Right ventricle myocardium superior (tissue), 1 donor: ENCODE data around the gene ARHGAP24. TPM values are rescaled to one million over a fixed set of nuclear protein-coding genes. Genes with fewer than 3 reads are reported as not detected.
A peak's percentile ranks its signal among the peaks of the same experiment; 100 is the strongest.
"Not testable (repeated sequence)": the region's sequence is repeated elsewhere in the genome, so short reads cannot be mapped to it uniquely, and the experiment has no call there.

Experiments
- ATAC-seq: fragments of 200-7000 bp; cut with Tn5 transposase; one replicate; pipeline ENCODE4 v1.9.1; 2020; ENCODE audit warnings: mild to moderate bottlenecking; ENCODE audit not compliant: poor library complexity
- DNase-seq: peaks from one replicate; pipeline ENCODE4 v3.0.0-alpha.2; 2020
- intact Hi-C: fragments of 100-400 bp; cut with DNase I; formaldehyde crosslinking; loops from one replicate; pipeline ENCODE4 v1.11.2; 2022
- total RNA-seq: library from RNA; stranded (reverse); fragmentation: NEBNext Ultra II Directional; extraction: Animal tissue kit (Norgen Biotek cat#: 25700); gene quantifications from one replicate; pipeline ENCODE4 v1.2.1, GENCODE V29; 2021
- donor health status: DM: no; HTN: yes; CAD: no; lungs with severe emphysema.

The ARHGAP24 gene
- total RNA-seq, 1 donor from 2014 or later, result 11.1 TPM

GRCh38 chr4:85967872-85968271, 492.9 kb downstream of the ARHGAP24 start:
- intact Hi-C loops, result loop anchor here (5.0 kb wide), 2 partner anchors 171 to 821 kb away; no protein-coding TSS in a partner anchor
- DNase-seq (no peak), ATAC-seq (peak; percentile 31)

DNA sequence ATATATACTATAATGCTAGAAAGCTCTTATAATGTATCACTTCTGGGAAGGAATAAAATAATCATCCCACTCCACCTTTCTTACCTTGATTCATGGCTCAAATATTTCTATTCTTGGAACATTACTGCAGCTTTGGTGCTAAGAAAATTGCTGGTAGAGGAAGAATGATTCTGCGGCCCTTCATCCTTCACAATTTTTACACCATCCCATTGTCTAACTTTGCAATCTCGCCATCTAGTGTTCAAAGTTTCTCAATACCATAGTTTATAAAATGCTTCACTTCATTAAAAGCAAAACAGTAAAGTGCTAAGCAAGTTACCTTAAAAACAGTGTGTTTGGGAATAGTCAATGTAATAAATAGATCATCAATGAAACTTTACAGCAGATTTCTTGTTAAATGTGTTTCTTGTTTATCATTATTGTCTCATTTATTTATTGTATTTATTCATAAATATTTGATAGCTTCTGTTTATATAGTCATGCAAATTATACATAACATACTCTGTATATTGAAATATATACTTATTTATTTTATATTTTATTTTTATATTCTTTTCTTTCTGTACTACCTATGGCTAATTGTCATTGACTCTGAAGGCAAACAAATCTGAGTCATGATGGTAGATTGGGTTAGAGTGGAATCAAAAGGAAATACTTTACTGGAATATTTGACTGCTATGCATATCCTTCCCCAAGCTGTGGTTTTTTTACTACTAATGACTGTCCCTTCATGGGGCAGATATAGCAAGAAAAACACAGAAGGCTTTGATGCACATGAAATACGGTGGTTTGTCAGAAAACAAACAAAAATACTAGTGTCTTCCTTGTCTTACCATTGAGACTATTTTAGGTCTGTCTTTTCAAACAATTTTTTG, 494.2 kb downstream of the ARHGAP24 start:
- peak; percentile 68 for ATAC-seq
- no peak for DNase-seq
- intact Hi-C loops, result loop anchor here (5.0 kb wide), 2 partner anchors 172 to 822 kb away; no protein-coding TSS in a partner anchor

GRCh38 chr4:85970535-85970934, 495.6 kb downstream of the ARHGAP24 start:
- intact Hi-C loops, result no loop called here
- DNase-seq (no peak), ATAC-seq (no peak)

DNA sequence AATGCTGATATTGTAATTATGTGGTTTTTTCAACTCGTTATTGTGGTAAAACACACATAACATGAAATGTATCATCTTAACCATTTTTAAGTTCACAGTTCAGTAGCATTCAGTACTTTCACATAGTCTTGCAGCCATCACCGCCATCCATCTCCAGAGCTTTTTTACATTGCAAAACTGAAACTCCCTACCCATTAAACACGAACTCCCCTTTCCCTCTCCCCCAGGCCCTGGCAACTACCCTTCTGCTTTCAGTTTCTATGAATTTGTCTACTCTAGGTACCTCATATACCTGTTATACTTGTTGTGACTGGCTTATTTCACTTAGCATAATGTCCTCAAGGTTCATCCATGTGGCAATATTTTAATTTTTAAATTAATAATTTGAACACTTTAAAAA, 504.3 kb downstream of the ARHGAP24 start:
- no peak for DNase-seq
- intact Hi-C loops, result no loop called here
- ATAC-seq, result no peak

DNA sequence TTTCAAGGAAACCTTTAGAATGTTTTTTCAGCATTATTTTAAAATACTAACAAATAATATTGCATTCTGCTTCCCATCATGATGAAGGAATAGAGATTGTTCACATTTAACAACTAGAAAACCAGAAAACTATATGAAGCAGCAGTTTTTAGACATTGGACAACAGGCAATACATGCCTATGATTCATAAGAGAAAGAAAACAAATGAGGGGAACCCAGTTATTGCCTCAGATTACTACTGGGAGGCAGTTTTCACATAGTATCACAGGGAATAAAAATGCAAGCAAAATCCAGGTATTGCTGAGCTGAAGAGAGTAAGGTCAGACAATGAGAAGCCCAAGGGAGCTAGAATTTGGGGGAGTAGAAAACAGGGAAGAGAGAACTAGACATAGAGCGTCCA, 511.3 kb downstream of the ARHGAP24 start:
- no peak for ATAC-seq
- no peak for DNase-seq
- intact Hi-C loops, result no loop called here

GRCh38 chr4:85993641-85994040, 518.7 kb downstream of the ARHGAP24 start:
- DNase-seq (no peak), ATAC-seq (no peak)
- intact Hi-C loops, result no loop called here

DNA sequence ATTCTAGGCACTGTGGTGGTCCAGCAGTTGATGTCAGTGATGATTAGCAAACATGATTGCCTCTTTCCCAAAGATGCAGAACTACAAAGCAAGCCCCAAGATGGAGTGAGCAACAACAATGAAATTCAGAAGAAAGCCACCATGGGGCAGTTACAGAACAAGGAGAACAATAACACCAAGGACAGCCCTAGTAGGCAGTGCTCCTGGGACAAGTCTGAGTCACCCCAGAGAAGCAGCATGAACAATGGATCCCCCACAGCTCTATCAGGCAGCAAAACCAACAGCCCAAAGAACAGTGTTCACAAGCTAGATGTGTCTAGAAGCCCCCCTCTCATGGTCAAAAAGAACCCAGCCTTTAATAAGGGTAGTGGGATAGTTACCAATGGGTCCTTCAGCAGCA, 519.6 kb downstream of the ARHGAP24 start:
- intact Hi-C loops, result no loop called here
- ATAC-seq (no peak), DNase-seq (no peak)

DNA sequence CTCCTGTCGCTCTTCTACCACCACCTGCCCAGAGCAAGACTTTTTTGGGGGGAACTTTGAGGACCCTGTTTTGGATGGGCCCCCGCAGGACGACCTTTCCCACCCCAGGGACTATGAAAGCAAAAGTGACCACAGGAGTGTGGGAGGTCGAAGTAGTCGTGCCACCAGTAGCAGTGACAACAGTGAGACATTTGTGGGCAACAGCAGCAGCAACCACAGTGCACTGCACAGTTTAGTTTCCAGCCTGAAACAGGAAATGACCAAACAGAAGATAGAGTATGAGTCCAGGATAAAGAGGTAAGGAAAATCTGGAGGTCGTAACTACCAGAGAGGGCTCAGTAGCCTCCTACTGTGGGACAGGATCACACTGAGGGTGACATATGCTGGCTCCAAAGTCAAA, 520.4 kb downstream of the ARHGAP24 start:
- DNase-seq, result no peak

GRCh38 chr4:86001591-86001990, 526.6 kb downstream of the ARHGAP24 start:
- no peak for ATAC-seq
- intact Hi-C loops, result no loop called here
- no peak for DNase-seq

More for the DNA sequence above, 520.4 kb downstream of the ARHGAP24 start:
- intact Hi-C loops, result no loop called here
- ATAC-seq, result no peak

- intact Hi-C loops, result no loop called here
- ATAC-seq (no peak), DNase-seq (no peak)
These were observed 529.1 kb downstream of the ARHGAP24 start for GRCh38 chr4:86004030-86004429.

DNA sequence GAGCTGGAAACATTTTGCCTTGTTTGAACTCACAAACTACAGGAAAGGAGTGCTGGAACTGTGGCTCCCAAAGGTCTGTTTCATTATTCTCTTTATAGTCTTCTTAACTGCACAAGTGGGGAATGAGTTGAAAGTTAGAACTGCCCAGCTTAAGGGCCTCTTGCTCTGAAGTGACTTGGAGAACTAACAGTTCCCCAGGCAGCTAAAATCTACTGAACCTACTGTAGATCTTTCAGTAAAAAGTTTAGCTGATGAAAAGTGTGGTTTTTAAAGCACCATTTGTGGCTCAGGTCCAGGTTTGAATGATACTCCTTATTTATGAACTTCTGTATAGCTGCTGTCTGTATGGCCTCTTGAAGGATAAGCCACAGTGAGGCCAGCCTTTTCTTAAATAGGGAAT, 531.1 kb downstream of the ARHGAP24 start:
- intact Hi-C loops, result no loop called here
- DNase-seq (no peak), ATAC-seq (no peak)

GRCh38 chr4:86007042-86007441, 532.1 kb downstream of the ARHGAP24 start:
- DNase-seq, result no peak
- ATAC-seq, result no peak
- intact Hi-C loops, result no loop called here

GRCh38 chr4:86011117-86011516, 536.2 kb downstream of the ARHGAP24 start:
- intact Hi-C loops, result no loop called here
- peak; percentile 66 for ATAC-seq

GRCh38 chr4:86013621-86014020, 538.7 kb downstream of the ARHGAP24 start:
- no peak for ATAC-seq

More at GRCh38 chr4:86011117-86011516, 536.2 kb downstream of the ARHGAP24 start:
- DNase-seq, result no peak

GRCh38 chr4:86014599-86014998, 539.6 kb downstream of the ARHGAP24 start:
- ATAC-seq (no peak), DNase-seq (no peak)
- intact Hi-C loops, result no loop called here

More at GRCh38 chr4:86013621-86014020, 538.7 kb downstream of the ARHGAP24 start:
- intact Hi-C loops, result no loop called here
- no peak for DNase-seq

DNA sequence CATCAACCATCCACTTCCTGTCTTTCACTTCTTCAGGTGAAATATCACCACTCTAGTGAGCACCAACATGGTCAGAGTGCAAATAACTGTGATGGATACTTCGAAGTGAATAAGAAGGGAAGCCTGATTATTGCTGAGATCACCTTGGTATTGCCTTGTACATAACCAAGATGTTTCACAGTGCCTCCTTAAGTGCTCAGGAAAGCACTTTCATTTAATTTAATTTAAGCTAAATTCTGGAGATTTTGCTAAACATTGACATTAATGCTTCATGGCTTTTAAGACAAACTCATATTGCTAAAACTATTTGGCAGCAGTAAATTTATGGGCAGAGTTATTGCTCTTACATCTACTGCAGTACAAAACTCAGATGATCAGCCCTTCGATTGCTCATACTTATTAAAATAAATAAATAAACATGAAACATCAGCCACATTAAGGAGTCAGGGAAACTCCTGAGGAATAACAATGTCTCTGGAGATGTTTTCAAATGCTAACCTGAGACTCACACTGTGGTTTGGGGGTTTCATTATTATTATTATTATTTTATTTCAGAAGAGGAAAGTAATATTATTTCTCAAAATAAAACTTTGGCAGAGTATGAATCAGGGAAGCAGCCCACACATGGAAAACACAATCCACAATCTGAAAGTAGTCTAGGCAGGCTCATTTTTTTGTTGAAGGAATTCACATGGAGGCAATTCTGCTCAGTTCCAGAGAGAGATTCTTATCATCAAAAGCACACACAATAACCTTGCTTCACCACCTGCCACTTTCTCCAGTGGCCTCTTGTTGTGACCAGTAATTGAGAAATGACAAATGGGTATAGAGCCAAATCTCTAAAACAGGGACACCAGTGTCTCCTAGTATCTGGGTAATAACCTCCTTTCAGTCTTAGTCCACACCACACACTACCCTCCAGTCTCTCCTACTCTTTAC, 540.7 kb downstream of the ARHGAP24 start:
- no peak for ATAC-seq
- no peak for DNase-seq

GRCh38 chr4:86019362-86019761, 544.4 kb downstream of the ARHGAP24 start:
- intact Hi-C loops, result no loop called here
- DNase-seq (no peak), ATAC-seq (no peak)

More for the DNA sequence above, 540.7 kb downstream of the ARHGAP24 start:
- intact Hi-C loops, result no loop called here

- intact Hi-C loops, result no loop called here
- no peak for DNase-seq
- no peak for ATAC-seq
These were observed 545.0 kb downstream of the ARHGAP24 start for GRCh38 chr4:86019906-86020305.

- ATAC-seq, DNase-seq, intact Hi-C loops: not testable (repeated sequence)
These were observed 546.7 kb downstream of the ARHGAP24 start for GRCh38 chr4:86021671-86022070.
